ENCODE results near the gene PER2.
"Not testable (repeated sequence)": the region's sequence is repeated elsewhere in the genome, so short reads cannot be mapped to it uniquely, and the experiment has no call there.

The PER2 gene

DNA sequence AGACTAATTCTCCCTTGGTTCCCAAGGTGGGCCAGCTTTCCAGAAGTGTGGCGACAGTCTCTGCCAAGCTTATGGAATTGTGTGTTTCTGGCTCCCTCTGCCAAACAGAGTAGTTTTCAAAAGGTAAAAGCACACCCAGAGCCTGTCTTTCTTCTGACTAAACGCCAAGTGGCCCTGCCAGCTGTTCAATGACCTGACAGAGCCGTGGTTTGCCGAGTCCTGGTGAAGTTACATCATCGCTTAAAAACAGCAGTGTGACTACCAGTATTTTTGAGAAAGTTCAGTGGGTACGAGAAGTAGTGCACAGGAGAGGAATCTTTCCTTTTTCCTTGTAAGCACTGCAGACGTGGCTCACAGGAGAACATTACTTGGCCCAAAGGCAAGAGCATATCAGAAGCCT lies 1.9 kb downstream of the PER2 start:
- no peak for DNase-seq

- no peak for DNase-seq
Measured at GRCh38 chr2:238286095-238286494, 2.3 kb downstream of the PER2 start.

DNA sequence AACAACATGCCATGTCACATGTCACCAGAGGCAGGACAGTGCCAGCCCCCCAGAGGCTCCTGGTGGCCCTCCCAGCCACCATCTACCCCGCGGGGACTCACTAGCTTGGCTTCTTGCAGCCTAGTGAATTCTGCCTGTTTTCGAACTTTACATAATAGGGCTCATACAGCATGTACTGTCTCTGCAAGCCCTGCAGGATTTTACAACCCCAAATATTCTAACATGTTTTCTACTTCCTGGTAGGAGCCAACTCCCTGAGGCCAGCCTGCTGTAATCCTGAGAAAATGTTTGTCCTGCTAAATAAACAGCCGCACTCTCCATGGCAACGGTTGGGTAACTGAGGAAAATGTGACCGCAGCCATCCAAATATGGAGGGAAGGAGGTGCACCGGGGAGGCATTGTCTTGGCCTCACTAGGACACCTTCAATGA lies 2.7 kb downstream of the PER2 start:
- peak; percentile 48 for DNase-seq

GRCh38 chr2:238284802-238285515 lies 3.5 kb downstream of the PER2 start:
- no peak for DNase-seq

DNA sequence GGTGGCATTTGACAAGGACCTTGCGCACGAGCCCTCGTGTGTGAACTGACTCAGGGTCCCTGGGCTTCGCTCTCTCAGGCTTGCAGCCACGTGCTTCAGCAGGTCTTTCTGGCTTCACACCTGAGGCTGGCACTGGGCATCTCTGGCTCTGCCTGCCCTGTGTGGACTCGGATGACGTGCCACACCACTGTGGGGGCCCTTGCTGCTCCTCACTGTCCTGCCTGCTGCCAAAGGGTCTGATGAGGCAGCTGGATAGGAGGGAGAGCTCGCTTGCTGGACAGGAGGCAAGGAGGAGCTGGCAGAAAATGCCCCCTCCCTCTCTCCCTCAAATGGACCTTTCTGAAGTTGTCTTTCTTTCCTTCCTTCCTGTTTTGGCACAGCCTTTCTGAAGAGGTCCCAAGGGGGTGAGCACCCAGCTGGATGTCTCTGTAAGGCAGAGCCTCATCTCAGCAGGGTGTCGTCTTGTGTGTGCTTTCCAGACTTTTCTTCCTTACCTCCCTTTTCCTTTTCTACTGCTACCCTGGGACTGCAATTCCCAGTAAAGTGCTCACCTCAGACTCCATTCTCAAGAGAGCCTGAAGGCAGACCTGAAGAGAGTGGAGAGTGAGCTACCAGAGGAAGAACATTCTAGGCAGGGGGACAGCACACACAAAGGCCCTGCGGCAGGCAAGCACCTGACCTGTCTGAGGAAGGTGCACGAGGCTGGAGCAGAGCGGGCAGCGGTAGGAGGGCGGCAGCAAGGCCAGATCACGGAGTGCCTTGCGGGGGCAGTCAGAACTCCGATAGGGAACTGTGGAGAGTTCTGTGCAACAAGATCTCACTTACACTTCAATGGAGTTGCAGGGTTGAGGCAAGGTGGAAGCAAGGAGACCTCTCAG lies 5.3 kb downstream of the PER2 start:
- DNase-seq, result no peak

DNA sequence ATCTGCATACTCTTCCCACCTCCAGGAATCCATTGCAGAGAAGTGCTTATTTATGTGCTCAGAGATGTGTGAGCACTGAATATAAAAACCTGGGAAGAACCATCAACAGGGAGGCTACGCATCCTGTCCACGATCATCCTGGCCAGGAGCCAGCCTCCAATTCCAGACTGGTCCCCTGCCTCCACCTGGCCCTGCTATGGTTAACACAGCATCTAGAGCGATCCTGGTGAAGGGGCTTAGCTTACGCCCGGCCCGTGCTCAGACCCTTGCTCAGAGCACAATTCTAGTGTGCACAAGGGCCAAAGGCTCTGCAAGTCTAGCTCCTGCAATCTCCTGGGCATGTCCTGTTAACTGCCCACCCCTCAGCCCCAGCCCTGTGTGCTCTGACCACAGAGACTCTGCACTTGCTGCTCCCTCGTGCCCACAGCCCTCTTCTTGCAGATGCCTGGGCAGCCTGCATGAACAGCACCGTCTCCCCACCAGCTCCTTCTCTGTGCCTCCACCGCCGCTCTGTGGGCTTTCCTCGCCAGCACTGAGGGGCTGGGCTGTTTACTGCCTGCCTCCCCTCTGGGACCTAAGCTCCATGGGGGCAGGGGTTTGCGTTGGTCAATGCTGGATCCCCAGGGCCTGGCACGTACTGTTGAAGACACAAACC lies 6.5 kb downstream of the PER2 start:
- DNase-seq, result no peak

- no peak for DNase-seq
Measured at GRCh38 chr2:238280083-238280825, 8.2 kb downstream of the PER2 start.

DNA sequence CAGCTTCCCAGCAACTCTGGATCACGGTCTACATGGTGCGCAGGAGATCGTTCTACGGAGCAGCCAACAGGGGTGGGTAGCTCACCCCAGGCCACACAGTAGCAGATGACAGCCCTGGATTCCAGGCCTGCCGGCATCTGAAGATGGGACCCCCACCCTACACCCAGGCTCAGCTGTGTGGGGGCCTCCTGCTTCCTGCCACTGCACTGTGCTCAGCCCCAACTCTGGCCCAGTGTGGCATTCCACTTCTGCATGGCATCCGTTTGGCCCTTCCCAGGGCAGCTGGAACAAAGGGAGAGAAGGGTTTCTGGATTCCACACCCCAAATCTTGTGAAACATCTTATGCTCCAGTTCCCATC lies 9.1 kb downstream of the PER2 start:
- DNase-seq, result no peak

- DNase-seq, result no peak
Measured at GRCh38 chr2:238278626-238279323, 9.6 kb downstream of the PER2 start.

DNA sequence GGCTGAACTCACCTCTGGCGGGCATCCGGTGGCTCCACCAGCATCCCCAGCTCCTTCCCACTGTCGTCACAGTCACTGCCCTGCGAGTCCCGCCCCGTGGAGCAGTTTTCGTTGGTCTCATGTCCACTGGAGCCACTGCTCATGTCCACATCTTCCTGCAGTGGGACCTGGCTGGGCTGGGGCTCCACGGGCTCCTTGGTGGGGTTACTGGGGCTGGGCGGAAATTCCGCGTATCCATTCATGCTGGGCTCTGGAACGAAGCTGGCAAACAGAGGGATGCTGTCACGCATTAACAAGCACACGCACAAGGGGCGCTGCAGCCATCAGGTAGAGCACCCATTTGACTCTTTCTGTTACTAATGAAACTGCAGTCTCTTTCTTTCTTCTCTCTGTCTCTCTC lies 10.7 kb downstream of the PER2 start:
- DNase-seq, result no peak

DNA sequence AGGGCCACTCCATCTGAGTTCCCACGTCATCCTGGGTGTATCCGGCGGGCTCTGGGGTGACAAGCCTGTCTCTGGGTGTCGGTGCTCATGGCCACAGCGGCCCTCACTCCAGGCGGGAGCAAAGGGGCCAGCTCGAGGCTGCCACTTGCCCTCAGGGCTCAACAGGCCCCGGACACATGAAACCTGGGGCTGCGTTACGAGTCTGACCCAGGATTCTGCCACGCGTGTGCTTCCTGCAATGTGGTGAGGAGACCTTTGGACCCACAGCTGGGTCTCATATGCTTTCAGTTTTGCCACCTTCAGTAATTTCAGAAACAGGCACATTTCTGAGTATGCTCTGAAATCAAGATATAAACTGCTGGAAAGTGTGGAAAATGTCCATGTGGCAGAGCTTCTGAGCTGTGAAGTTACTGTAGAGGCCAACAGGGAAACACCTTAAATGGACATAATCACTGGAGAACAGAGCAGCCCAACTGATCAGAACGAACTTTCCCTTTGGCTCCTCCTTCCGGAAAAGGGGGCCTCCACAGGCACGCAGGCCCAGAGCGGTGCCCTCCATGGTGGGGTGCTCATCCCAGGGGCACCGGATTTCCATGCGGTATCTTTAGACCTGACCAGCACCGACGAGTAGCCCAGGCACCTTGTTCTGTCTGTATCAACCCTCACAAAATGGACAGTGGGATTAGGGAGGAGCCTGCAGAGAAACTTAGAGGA lies 14.1 kb downstream of the PER2 start:
- no peak for DNase-seq

DNA sequence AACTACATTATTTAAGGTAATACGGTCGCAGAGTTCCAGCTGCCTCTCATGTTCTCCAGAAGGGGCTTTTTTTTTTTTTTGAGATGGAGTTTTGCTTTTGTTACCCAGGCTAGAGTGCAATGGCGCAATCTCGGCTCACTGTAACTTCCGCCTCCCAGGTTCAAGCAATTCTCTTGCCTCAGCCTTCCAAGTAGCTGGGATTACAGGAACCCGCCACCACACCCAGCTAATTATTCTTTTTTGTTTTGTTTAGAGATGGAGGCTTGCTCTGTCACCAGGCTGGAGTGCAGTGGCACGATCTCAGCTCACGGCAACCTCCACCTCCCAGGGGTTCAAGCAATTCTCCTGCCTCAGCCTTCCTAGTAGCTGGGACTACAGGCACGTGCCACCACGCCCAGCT lies 15.0 kb downstream of the PER2 start:
- not testable (repeated sequence) for DNase-seq

DNA sequence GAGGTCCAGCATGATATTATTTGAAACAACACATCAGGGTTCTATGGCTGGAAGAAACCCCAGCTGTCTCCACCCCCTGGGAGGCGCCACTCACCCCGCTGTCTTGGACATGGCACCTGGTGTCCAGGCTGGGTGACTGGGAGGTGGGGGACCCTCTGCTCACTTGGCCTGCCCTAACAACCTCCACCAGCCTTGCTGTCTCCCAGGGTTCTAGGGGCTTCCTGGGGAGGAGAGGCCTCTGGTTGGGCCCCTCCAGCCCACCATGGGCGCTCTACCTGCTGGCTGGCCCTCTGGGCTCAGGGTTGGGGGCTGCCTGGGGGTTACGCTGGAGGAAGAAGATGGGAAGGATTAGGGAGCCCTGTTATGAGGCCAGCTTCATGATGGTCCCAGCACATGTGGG lies 16.3 kb downstream of the PER2 start:
- DNase-seq, result no peak

GRCh38 chr2:238271686-238272085 lies 16.7 kb downstream of the PER2 start:
- DNase-seq, result not testable (repeated sequence)

DNA sequence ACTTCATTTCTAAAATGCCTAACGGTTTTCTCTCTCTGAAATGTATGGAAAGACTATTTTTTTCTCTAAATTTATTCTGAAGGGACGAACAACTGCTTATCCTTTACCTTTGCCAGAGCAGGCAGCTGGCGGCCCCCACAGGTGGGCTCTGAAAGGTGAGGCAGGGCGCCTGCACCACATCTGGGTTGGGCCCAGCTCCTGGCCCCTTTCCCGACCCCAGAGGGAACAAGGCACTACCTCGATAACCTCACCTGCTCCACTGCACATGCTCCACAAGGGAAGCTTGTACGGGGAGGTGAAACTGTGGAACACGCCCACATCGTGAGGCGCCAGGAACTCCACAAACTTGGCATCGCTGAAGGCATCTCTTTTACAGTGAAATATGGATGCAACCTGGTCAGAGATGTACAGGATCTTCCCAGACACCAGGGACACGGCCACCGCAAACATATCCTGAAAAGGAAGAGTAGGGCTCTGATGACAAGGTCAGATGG lies 17.3 kb downstream of the PER2 start:
- no peak for DNase-seq

GRCh38 chr2:238270606-238271005 lies 17.8 kb downstream of the PER2 start:
- DNase-seq, result no peak

DNA sequence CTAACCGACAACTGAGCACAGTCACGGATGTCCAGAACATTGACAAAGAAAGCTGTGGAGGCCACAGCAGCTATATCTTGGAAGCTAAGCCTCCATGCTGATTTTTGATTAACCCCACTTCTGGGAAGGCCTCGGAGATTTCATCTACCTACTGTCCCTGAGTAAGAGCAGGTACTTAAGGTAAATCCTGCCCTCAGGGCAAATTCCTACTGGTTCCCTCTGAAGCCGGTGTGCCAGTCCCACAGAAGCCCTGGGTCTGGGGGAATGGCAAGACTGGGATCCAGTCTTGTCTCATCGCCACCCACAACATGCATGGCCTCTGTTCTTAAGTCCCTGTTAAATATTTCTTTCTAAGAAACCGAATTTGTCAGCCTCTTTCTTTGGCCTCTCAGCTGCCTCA lies 18.7 kb downstream of the PER2 start:
- no peak for DNase-seq

DNA sequence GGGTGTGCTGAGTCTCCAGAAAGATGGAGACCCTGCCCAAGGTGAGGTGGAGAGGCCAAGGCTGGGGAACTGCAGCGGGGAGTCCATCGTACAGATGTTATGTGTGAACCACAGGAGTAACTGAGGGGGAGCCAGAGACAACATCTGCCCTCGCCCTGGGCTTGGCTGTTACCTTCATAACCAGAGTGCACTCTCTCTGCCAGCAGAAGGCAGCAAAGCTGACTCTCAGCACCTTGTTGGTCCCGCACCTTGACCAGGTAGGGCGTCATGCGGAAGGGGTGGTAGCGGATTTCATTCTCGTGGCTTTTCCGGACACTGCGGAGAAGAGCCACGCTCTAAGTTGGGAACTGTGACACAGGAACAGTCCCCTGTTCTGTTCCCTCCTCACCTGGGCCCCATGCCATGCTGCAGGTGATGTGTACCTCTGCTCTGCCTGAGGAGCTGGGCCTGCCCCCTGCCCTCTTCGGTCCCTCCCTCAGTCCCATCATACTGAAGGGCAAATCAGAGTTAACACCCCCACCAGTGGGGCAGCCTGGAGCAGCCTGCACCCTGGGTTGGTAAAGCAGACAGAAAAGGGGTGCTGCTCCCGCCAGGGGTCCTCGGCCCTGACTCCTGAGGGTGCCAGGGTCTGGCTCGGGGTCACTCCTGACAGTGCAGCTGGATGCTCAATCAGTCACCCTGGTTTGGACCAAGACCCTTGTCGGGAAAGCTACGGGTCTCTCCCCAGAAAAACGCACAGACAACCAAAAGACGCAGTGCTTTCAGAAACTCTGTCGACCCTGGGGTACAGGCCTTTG lies 20.3 kb downstream of the PER2 start:
- DNase-seq, result no peak

DNA sequence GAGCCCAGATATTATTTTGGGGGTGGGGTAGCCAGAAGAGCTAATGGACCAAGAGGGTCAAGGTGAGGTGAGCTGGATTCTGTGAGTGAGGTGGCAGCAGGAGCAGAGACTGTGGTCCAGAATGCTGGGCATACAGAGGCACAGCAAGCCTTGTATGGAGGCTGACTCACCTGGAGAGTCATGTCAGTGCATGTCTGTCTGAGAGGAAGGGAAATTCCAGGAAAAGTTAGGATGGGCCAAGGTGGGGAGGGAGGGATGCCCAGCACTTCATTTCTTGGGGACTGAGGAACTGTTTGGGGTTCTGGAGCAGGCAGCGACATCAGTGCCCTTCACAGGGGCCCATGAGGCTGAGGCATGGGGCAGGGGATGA lies 21.1 kb downstream of the PER2 start:
- DNase-seq, result no peak

DNA sequence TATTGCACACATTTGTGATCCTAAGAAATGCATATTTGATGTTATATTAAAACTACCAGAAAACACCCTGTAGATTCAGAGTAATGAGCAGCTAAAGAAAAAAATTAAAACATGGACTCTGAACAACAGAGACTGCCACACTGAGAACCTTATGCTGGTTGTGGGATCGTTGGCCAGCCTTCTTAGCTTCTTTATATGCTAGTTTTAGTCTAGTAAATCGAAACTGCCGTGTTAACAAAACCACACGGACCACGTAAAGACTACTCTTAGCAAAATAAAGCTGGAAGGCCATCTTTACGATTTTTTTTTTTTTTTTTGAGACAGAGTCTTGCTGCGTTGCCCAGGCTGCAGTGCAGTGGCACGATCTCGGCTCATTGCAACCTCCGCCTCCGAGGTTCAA lies 22.8 kb downstream of the PER2 start:
- DNase-seq, result no peak
